Stimulated activated CD4-positive, alpha-beta T cell treated with anti-CD3 and anti-CD28 coated beads, Interleukin-12 subunit alpha, Interleukin-12 subunit beta, amount 100 ng/mL, for 24 hours (primary cell): ENCODE results near the gene MEX3D.
"Not testable (repeated sequence)": the region's sequence is repeated elsewhere in the genome, so short reads cannot be mapped to it uniquely, and the experiment has no call there.

Experiments used
- DNase-seq, 2 experiments: peaks; one replicate each; pipeline ENCODE4 v3.0.0-alpha.2; 2020; ENCODE audit warnings: low read depth in 2 of 2

MEX3D gene

GRCh38 chr19:1538978-1539377, 29.1 kb downstream of the MEX3D start:
- no peak for DNase-seq

DNA sequence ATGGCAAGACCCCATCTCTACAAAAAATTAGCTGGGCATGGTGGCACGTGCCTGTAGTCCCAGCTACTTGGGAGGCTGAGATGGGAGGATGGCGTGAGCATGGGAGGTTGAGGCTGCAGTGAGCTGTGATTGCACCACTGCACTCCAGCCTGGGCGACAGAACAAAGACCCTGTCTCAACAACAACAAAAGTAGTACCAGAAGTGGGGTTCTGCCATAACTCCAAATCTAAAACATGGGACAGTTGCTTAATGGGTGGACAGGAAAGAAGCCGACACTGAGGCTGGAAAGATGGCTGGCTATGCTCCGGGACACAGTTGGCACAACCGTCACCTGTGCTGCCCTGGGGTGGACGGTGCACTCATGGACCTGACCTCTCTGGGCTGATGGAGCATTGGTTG, 32.4 kb downstream of the MEX3D start:
- DNase-seq: not testable (repeated sequence)

GRCh38 chr19:1534972-1535371, 33.2 kb downstream of the MEX3D start:
- no peak for DNase-seq

GRCh38 chr19:1533510-1534150, 34.5 kb downstream of the MEX3D start:
- DNase-seq: no peak

- DNase-seq: no peak
Observed at GRCh38 chr19:1532003-1532402, 36.1 kb downstream of the MEX3D start.

GRCh38 chr19:1531587-1531986, 36.5 kb downstream of the MEX3D start:
- no peak for DNase-seq

- DNase-seq: not testable (repeated sequence)
Observed at GRCh38 chr19:1530856-1531255, 37.3 kb downstream of the MEX3D start.

DNA sequence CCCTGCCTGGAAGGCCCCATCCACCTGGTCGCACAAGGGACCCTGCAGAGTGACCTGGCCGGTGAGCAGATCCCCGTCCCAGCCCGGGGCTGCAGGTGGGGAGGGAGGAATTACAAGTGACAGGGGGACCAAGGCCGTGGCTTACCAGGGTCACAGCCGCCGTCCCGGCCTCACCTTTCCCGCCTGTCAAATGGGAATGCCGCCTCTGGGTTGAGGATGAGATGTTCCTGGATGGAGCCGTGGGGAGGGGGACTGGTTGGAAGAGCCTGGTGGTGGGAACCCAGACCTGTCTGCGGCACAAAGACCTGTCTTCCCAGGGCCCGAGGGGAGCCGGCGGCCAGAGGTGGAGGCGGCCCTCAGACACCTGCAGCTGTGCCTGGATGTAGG, 38.7 kb downstream of the MEX3D start:
- no peak for DNase-seq

- DNase-seq: no peak
Observed at GRCh38 chr19:1528596-1529429, 39.3 kb downstream of the MEX3D start.

DNA sequence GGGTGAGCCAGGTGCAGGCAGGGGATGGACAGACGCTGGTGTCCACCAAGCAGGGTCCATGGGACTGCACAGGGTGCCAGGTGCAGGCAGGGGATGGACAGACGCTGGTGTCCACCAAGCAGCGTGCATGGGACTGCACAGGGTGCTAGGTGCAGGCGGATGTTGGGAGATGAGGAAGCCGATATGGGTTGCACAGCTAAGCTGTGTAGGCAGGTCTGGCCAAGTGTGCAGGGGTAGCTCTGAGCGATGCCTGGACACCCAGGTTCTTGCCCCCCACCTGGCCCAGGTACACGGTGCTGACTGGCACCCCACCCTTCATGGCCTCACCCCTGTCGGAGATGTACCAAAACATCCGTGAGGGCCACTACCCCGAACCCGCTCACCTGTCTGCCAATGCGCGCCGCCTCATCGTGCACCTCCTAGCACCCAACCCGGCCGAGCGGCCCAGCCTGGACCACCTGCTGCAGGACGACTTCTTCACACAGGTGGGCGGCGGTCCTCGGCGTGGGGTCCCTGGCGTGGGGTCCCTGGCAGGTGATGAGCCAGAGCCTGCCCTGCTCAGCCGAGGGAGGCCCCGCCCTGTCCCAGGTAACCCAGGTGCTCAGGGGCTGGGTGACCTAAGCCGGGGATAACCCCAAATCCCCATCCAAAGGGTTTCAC, 40.3 kb downstream of the MEX3D start:
- no peak for DNase-seq

DNA sequence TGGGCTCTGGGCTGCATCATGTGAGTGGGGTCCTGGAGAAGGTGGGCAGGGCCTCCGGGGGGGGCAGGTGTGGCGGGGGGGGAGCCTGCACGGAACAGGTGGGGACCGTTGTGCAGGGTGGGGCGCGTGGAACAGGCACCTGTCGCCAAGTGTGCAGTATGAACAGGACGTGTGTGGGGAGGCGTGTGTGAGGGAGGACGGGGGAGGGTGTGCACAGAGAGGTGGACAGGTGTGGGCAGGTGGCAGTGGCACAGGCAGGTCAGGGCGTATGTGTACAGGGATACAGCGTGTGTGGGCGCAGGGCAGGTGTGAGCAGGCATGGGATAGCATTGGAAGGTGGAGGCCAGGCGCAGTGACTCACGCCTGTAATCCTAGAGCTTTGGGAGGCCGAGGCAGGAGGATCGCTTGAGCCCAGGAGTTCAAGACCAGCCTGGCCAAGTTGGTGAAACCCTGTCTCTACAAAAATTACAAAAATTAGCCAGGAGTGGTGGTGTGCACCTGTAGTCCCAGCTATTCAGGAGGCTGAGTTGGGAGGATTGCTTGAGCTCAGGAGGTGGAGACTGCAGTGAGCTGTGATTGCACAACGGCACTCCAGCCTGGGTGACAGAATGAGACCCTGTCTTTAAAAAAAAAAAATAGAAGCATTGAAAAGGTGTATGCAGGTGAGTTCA, 41.0 kb downstream of the MEX3D start:
- DNase-seq: no peak

DNA sequence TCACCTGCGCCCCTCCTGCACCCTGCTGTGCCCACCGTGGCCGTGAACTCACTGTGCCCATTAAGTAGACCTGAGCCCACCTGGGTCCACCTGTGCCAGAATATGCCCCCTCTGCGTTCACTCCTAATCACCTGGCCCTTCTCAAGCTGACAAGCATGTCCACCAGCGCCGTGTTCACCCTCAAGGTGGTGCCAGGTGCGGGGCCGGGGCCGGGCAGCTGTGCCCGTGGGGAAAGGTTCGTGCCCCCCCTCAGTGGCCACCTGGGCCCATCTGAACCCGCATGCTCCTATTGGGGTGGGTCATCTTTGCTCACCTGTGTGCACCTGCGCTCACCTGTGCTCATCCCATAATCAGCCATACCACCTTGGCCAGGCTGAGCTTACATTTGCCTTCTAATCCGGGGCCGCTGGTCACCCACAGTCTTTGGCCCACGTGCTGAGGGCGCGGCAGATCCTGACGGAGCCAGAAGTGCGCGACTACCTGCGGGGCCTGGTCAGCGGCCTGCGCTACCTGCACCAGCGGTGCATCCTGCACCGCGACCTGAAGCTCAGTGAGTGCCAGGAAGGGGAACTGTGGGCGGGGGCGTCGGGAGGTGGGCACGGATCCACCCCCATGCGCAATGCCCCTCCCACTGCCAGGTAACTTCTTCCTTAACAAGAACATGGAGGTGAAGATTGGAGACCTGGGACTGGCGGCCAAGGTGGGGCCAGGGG, 41.9 kb downstream of the MEX3D start:
- DNase-seq: no peak

- DNase-seq: no peak
Observed at GRCh38 chr19:1525343-1525742, 42.8 kb downstream of the MEX3D start.

DNA sequence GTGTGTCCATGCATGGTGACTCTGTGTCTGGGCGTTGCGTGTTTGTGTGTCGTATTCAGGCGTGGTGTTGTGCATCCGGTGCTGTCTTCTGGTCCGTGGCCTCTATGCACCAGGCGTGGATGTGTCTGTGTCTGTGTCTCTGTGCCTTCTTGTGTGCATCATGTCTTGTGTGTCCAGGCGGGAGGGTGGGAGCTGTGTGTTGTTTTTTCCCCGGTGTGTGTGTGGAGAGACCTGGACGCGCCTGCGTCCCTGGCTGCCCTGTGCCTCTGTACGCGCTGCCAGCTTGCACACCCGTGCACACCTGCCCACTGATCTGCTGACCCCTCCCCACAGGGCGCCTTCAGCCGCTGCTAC, 43.2 kb downstream of the MEX3D start:
- no peak for DNase-seq

- DNase-seq: no peak
Observed at GRCh38 chr19:1524287-1524971, 43.7 kb downstream of the MEX3D start.

DNA sequence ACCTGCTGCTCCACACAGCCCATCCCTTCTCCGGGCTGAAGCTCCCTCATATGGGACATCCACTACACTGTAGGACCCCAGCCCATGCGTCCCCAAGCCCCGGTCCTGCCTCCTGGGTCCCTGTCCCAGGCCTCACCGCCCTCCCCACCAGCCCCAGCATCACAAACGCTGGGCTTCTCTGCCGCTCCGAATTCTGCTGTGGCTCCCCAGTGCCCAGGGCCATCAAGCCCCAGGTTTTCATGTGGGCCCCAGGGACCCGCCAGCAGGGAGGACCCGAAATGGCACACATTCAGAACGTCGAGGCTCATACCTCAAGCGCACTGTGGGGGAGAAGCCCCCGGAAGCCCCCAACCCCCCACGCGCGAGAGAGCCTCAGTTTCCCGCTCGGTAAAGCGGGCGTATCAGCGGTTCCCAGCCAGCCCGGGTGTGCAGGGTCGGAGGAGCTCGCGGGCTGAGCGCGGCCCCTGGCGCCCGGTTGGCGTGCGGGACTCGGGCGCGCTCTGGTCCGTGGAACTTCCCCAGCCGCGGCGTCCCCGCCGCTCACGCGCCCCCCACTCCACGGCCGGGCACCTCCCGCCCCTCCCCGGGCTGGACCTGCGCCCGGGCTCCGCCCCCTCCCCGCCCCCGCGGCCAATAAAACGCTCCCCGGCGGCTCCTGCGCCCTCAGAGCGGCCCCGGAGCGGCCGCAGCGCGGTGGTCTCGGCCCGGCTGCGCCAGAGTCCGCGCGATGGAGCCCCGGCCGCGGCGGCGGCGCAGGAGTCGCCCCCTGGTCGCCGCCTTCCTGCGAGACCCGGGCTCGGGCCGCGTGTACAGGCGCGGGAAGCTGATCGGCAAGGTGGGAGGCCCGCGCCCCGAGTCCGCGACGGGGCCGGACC, 44.5 kb downstream of the MEX3D start, which contains the start of gene PLK5:
PLK5 (plus strand) TSS at position 666 of the 875 bp plus-strand sequence. CDS start 2,920 bp downstream, outside the sequence.
- DNase-seq: no peak

- no peak for DNase-seq
Observed at GRCh38 chr19:1522838-1523237, 45.3 kb downstream of the MEX3D start.

DNA sequence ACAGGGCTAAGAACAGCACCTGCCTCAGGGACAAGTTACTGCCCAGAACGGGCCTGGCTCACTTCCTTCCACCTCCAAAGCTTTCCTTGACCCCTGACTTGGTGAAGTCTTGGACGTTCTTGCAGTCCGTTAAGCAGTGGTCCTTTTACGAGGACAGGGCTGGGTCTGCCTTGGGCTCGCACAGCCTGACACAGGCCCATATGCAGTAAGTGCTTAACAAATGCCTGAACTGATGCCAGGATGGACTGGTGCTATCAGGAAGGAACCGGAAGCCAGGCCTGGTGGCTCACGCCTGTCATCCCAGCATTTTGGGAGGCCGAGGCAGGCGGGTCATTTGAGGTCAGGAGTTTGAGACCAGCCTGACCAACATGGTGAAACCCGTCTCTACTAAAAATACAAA, 46.1 kb downstream of the MEX3D start:
- DNase-seq: no peak

GRCh38 chr19:1521636-1522035, 46.5 kb downstream of the MEX3D start:
- no peak for DNase-seq

GRCh38 chr19:1520203-1520780, 47.8 kb downstream of the MEX3D start:
- no peak for DNase-seq
